ENCODE measurements around the gene TRIM40.

- TF ChIP-seq CTCF (IDR thresholded peaks at IDR 0.05): no peak
- TF ChIP-seq POLR2AphosphoS5 (IDR thresholded peaks at IDR 0.05; ENCODE audit: insufficient read depth in 1 of 2, low read depth in 1 of 2): no peak
Observed at GRCh38 chr6:30104661-30105060, 31.3 kb upstream of the TRIM40 start.

Data from vagina (tissue), 2 donors.